Stimulated activated CD8-positive, alpha-beta memory T cell treated with anti-CD3 and anti-CD28 coated beads, Interleukin-12 subunit alpha, Interleukin-12 subunit beta, amount 100 ng/mL, for 24 hours (primary cell): ENCODE measurements around the gene CAMSAP1.
"Not testable (repeated sequence)": the region's sequence is repeated elsewhere in the genome, so short reads cannot be mapped to it uniquely, and the experiment has no call there.

Experiments
- DNase-seq: peaks from one replicate; pipeline ENCODE4 v3.0.0-alpha.2; 2020; ENCODE audit errors: extremely low read depth

CAMSAP1 gene

DNA sequence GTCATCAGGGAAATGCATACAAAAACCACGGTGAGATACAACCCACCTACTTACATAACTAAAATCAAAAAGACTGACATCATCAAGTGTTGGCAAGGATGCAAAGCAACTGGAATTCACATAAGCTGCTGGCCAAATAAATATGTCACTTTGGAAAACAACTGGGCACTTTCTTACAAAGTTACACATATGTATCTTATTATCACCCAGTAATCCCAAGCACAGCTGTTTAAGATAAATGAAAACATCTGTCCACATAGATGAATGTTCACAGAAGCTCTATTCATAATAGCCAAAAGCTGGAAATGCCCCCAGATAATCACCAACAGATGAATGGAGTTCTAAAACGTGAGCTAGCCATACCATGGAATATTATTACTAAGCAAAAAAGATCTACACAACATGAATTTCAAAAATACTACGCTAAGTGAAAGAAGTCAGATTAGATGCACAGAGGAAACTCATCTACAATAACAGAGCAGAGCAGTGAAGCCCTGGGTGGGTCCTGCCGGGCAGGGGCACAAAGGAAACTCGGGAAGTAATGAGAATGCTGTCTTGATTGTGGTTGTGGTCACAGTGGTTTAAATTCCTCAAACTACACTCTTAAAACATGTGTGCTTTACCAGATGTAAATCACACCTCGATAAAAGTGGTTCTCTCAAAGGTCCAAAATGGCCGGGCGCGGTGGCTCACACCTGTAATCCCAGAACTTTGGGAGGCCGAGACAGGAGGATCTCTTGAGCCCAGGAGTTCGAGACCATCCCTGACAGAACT lies 8.5 kb downstream of the CAMSAP1 start:
- no peak for DNase-seq

DNA sequence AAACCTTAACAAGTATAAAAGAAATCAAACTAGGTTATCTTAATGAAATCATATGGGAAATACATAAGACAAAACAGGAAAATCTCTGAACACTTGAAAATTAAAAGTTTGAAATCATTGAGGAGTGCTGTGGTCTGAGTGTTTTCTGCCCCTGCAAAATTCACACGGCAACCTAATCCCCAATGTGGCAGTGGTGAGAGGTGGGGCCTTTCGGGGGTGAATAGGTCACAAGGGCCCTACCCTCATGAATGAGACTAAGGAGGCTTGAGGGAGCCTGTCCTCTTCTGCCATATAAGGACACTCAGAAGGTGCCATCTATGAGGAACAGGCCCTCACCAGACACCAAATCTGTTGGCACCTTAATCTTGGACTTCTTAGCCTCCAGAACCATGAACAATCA lies 10.7 kb downstream of the CAMSAP1 start:
- DNase-seq, result no peak

DNA sequence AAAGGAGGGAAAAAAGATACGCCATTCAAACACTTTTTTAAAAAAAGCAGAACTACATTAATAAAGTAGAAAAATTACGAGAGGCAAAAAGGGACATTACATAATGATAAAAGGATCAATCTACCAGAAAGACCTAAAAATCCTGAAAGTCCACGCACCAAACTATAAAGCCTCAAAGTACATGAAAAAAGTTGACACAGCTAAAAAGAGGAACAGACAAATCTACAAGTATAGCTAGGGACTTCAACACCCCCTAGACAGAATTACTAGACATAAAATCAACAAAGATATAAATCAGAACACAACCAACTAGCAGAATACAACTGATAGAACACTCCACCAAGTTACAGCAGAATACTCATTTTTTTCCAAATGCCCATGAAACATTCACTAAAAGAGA lies 11.1 kb downstream of the CAMSAP1 start:
- no peak for DNase-seq

DNA sequence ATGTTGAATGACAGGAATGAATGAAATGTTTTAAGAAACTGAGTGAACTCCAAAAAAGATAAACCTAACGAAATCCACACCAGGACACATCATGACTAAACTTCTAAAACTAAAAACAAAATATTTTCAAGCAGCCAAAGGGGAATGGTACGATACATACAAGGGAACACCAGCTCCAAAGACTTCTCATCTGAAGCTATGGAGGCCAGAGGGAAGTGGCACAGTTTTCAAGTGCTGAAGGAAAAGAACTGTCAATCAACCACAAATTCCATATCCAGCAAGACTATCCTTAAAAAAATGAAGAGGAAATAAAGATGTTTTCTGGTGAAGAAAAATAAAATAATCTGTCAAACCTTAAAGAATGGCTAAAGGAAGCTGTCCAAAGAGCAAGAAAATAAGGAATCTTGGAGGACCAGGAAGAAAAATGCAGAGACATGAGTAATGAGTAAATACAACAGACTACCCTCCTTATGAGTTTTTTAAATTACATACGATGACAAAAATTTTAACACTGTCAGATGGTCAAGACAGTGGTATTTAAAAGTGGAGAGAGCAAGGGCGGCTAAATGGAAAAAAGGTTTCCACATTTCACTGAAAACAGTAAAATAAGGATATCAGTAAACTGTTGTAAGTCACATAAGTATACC lies 12.0 kb downstream of the CAMSAP1 start:
- no peak for DNase-seq

DNA sequence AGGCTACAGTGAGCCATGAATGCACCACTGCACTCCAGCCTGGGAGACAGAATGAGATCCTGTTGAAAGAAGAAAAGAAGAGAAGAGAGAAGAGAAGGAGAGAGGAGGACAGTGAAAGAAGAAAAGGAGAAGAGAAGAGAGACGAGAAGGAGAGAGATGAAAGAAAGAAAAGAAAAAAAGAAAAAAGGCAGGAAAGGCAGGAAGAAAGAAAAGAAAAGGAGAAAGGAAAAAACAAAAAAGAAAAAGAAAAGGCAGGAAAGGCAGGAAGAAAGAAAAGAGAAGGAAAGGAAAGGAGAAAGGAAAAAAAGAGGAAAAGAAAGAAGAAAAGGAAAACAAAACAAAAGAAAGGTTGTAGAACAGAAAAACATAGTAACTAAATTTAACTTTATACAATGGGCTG lies 14.2 kb downstream of the CAMSAP1 start:
- no peak for DNase-seq

DNA sequence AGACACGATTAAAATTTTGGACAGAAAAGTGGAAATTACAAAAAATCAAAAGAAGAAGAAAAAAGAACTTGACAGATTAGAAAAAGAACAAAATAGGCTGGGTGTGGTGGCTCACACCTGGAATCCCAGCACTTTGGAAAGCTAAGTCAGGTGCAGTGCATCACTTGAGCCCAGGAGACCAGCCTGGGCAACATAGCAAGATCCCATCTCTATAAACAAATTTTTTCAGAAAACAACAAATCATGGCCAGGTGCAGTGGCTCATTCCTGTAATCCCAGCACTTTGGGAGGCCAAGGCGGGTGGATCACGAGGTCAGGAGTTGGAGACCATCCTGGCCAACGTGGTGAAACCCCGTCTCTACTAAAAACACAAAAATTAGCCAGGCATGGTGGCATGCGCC lies 15.0 kb downstream of the CAMSAP1 start:
- DNase-seq, result not testable (repeated sequence)

DNA sequence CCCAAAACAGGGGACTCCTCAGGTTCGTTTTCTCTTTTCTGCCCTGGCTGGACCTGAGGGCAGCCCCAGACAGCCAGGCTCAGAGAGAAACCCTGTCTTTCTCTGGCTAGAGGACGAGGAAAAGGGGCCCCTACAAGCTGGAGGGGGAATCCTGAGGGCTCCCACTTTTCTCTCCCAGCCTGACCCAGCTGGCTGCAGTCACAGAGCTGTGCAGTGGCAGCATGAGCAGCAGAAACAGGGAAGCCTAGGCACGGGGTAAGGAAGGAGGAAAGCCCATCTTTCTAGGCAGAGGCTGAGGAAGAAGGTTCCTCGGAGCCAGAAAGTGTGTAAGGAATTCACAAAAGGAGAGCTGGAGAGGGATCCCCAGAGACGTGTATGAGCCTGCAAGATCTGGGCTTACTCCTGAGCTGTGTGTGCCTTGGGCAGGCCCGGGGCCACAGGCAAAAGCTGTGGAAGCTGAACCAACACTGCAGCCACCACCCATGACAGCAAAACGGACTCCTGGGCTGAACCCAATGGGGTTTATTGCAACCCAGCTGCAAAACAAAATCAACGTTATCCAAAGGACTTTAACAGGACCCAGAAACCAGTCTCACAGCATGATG lies 16.2 kb downstream of the CAMSAP1 start:
- DNase-seq, result no peak

DNA sequence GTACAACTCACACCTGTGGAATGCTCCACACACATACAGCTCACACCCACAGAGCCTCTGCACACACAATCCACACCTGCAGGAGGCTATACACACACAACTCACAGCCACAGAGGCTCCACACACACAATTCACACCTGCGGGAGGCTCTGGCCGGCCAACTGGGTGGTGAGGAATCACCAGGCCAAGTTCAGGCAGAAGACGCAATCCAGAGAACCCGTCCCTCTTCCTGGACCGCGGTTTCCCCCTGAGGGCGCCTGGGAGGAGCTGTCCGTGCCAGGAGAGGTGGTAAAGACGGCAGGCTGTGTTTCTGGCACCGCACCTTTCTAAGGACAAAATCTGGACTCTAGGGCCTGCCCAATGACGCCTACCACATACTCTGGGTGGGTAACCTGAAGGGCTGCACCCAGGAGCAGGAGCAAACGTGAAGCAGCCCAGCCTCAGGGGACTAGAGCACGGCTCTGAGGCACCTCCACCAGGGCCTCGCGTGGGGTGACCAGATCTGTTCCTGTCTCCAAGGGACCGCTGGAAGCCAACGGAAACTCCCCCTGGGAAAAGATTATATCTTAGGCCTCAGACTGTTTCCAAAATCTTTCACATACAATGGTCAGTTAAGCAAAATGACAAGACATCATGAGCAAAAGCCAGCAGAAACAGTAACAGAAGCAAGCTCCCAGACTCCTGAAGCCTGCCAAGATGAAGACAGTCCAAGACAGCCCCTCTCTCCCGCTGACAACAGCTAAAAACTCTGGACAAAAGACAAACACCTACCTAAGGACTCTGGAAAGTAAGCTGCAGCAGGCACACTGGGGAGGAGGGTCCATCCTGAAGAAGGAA lies 16.9 kb downstream of the CAMSAP1 start:
- no peak for DNase-seq

DNA sequence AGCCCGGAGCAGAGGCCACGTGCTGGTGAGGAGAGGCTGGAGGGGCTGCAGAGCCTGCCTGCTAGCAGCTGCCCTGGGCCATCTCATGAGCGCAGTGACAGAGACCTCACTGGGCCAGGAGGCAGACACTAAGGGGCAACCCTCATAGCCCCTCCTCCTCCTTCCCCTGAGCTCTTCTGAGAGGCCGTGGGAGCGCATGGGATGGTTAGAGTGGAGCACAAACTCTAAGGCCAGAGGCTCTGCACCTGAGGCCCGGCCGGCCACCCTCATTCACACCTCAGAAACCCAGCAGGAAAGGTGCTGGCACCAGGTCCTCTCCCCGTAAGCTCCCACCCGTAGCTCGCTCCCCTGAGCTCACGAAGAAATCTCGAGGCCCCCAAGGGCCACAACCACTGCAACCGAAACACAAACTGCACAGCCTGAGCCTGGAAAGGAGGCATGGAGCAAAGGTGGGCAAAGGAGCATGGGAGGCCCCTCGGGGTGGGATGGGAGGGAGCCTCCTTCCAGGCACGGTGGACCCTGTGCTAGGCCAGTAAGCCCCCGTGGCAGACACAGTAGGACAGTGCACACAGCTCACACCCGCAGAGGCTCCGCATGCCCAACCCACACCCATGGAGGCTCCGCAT lies 17.7 kb downstream of the CAMSAP1 start:
- DNase-seq, result no peak

DNA sequence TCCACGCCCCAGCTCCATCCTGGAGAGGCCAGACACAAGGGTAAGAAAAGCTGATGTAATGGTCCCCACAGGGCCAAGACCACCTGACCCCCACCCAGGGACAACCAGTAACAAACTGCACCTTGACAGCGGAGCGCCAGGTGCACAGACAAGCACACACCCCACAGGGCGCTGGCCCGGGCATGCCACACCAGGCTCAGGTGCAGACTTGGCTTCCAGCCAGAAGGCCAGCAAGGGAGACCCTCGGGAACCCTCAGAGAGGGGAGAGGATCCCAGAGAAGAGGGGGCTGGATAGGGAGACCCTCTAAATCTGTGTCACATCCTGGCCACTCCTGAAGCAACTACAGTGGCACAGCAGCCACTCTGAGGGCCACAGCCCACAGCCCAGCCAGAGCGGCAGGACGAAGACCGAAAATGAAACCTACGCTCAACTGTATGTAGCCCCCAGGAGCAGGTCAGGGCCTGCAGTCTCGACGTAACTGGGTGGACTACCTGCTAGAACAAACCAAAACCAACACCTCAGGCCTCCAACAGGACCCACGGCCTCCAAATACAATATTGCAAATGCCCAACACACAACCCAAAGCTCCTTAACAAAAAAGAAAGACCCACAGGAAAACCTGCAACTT lies 18.5 kb downstream of the CAMSAP1 start:
- no peak for DNase-seq

DNA sequence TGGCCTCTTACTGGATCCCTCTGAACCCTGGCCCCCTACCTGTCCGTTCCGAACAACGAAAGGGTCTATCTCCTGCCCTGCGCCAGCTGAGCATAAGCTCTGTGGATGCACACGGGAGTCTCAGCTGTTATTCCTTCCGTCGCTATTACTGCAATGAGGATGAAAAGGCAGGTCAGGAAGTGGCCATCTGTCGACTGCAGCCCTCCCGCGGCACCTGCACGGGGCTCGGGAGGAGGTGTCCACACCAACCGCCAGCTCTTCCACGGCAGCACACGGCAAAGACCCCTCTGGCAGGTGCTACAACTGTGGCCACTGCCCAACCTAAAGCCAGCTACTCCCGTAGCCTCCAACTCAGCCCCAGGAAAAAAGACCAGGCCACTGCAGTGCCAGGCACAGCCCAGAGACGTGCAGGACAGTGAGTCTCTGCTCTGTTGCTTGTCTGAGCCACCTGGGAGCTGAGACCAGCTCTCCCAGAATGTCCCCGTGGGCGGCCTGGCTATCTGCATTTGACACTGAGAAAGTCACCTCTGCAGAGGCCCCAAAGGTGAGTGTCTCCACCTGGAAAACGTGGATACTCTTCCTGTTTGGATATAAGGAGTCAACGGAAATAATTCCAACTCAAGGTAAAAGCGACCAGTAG lies 19.1 kb downstream of the CAMSAP1 start:
- DNase-seq, result no peak

DNA sequence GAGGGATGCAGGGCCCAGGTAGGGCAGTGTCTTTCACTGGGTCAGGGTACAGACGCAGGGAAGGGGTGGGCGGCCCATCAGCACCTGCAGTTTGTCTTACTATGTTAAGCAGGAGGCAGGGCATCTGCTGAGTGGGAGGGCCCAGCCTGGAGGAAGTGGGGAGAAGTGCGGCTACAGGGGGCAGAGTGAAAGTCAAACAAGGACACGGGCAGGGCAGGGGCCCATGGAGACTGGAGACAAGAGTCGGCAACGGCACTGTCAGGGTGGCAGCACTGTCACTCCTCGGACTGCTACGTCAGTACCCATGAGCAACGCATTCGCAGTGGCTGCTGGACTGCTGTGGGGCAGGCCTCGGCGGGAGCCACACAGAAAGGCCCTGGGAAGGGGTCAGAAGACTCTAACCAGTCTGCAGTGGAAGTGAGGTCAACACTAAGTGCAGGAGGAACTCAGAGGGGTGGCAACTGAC lies 19.7 kb downstream of the CAMSAP1 start:
- DNase-seq, result no peak

DNA sequence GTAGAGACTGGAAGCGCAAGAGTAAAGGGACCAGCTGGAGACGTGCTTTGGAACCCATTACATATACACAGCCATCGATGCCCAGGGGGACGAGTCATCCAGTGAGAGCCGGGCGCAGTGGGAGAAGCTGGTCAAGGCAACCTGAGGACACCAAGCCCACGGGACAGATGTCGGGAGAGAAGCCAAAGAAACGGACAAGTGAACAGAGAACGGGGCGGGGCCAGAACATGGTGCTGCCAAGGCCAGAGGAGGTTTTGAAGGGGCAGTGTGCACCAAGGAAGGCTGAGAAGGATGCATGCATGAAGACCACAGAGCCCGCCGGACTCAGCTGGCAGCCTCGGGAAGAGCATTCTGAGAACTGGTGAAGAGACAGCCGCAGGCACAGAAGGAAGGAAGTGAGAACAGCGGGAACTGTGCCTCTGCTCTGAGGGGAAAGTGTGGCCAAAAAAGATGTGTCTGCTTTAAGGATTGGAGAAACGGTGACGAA lies 20.3 kb downstream of the CAMSAP1 start:
- no peak for DNase-seq

DNA sequence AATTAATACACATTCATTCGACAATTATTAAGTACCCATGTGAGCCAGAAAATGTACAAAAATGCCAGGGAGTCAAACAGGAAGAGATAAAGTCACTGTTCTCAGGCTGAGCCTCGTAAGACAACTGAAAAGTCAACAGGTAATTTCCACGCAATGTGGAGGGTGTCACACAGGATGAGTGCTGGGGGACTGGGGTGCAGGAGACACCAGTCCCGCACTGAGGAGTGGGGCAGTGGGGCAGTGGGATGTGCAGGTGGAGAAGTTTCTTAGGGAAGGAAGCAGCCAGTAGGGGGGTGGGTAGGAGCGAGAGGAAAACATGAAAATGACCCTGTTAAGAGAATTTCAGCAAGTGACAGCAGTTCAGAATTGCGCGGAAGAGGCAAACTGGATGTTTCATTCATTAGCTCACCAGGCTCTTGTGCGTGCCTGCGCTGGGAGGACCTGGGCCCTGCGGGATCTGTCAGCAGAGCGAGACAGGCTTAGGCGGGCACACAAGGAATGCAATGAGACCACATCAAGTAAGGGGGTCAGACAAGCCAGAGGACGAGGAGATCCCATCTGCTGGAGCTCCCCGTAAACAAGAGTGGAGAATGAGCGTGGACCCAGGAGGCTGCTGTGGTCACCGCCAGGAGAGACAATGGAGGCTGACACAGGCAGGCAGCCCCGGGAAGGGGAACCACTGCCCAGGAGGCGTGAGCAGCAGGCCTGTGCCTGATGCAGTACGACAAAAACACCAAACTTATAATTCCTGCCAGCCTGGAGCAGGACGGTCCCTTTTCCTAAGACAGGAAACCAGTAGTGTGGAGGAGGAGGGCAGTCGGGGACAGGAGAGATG lies 21.0 kb downstream of the CAMSAP1 start:
- DNase-seq, result no peak

DNA sequence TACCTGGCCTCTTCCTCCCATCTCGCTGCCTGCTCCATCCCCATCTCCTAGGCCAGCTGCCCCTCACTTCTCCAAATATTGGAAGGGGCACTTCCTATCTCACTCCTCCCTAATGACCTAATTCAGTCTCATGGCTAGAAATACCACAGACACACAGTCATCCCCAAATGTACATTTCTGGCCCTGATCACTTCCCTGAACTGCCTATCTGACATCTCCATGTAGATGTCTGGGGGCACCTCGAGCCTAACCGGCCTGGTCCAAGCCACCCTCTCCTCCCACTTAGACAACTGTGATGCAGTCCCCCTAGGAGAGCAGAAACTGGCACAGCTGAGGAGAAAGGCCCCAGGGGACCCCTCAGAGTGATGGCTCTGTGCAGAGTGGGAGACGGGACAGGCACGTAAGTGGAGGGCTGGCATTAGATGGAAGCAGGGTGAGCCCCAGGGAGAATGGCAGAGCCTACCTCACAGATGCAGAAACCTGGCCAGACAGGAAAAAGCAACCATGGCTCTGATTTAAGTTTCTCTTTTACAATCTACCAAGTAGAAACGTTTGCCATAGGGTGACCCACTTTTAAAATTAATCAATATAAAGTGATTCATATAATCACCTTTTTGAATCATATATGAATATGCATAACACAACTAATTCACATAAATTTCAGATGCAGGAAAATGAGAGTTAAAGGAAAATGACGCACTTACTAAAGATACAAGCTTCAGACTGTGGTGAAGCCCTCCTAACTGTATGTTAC lies 22.1 kb downstream of the CAMSAP1 start:
- DNase-seq, result no peak

DNA sequence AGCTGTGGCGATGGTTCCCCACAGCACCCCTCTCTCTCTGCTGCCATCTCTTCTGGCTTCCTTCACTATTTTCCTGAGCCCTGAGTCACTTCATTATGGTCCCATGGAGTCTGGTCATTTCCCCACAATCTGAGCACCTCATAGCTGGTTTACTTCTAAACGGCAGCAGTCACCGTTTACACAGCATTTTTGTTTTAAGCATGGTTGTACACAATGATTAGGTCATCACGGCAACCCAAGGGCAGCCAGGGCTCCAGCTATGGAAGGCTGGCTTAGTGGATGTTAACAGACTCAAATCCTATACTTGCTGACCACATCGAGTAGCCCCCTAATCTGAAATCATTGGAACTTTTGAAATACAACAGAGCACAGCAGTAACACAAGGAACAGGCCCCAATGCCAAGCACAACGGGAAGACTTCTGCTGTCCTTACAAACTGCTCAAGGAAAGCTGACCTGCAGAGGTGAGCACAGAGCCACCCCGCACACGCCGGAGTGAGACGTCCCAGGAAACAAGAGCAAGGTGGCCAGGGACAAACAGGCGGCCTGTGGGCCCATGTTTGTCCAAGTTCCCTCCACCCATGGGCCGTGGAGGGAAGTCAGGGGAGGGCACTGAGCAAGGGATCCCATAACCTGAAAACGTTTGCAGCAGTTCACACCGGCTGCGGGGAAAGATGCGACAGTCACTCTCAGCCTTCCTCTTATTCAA lies 22.9 kb downstream of the CAMSAP1 start:
- no peak for DNase-seq

DNA sequence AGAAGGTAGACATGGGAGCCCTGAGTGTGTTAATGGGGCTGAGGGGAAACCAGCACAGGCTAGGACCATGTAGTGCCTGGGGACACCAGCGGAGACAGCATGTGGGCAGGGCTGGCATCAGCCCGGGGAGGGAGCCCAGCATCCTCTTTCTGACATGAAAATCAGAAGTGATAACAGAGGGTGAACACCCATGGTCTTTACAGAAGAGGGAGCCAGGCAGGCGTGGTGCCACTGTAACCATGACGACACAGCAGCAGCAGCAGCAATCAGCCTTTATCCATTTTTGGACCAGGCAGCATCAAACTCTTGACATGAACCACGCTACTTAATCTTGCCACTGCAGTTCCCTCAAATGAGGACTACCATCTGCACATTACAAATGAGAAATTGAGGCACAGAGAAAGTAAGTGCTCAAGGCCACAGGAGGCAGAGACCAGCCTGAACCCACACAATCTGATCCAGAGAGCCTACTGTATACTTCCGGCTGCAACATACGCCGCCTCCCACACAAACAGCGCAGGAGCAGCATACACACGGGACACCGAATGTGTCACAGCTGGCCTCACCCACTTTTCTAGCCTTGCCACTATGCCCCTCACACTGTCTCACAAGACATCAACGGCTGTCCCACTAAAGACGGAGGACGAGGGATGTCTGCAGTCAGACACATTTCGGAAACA lies 23.8 kb downstream of the CAMSAP1 start:
- no peak for DNase-seq

DNA sequence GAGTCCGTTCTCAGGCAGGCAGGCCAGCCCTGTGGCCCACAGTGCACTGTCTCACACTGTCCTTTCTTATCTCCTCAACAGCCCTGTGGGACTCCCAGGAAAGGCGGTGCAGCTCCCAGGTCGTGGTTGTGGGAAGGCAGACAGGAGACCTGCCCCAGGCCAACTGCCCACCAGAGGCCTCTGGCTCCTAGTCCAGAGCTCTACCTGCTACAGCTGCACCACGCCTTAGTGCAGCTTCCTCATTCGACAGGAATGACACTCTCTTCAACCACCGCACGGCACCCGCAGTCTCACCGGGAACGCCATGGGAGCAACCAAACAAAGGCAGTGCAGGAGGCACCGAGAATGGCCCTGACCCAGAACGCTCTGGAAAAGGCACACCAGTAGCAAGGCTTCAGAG lies 25.3 kb downstream of the CAMSAP1 start:
- DNase-seq, result no peak
